ENCODE results near the gene GALNT14.

GALNT14 gene

GRCh38 chr2:31054842-31055388, 83.3 kb downstream of the GALNT14 start:
- no peak for DNase-seq (ENCODE audit: low spot score)

GRCh38 chr2:31053929-31054782, 84.1 kb downstream of the GALNT14 start:
- no peak for DNase-seq (ENCODE audit: low spot score)

- DNase-seq (ENCODE audit: low spot score) = no peak
Observed at GRCh38 chr2:31052284-31052683, 86.0 kb downstream of the GALNT14 start.

- no peak for DNase-seq (ENCODE audit: low spot score)
Observed at GRCh38 chr2:31051258-31052140, 86.7 kb downstream of the GALNT14 start.

GRCh38 chr2:31049916-31050588, 88.2 kb downstream of the GALNT14 start:
- DNase-seq (ENCODE audit: low spot score) = no peak

- no peak for DNase-seq (ENCODE audit: low spot score)
Observed at GRCh38 chr2:31049264-31049663, 89.0 kb downstream of the GALNT14 start.

- no peak for DNase-seq (ENCODE audit: low spot score)
Observed at GRCh38 chr2:31047599-31047998, 90.6 kb downstream of the GALNT14 start.

- no peak for DNase-seq (ENCODE audit: low spot score)
Observed at GRCh38 chr2:31038385-31038784, 99.9 kb downstream of the GALNT14 start.

GRCh38 chr2:31037058-31037457, 101.2 kb downstream of the GALNT14 start:
- no peak for DNase-seq (ENCODE audit: low spot score)

GRCh38 chr2:31033032-31033431, 105.2 kb downstream of the GALNT14 start:
- DNase-seq (ENCODE audit: low spot score) = no peak

GRCh38 chr2:31032475-31032874, 105.8 kb downstream of the GALNT14 start:
- DNase-seq (ENCODE audit: low spot score) = no peak

GRCh38 chr2:31031132-31031706, 107.0 kb downstream of the GALNT14 start:
- no peak for DNase-seq (ENCODE audit: low spot score)

GRCh38 chr2:31028417-31028816, 109.8 kb downstream of the GALNT14 start:
- DNase-seq (ENCODE audit: low spot score) = no peak

GRCh38 chr2:31027549-31027948, 110.7 kb downstream of the GALNT14 start:
- no peak for DNase-seq (ENCODE audit: low spot score)

GRCh38 chr2:31023541-31023940, 114.7 kb downstream of the GALNT14 start:
- no peak for DNase-seq (ENCODE audit: low spot score)

GRCh38 chr2:31020713-31021112, 117.5 kb downstream of the GALNT14 start:
- no peak for DNase-seq (ENCODE audit: low spot score)

GRCh38 chr2:31018280-31018679, 120.0 kb downstream of the GALNT14 start:
- no peak for DNase-seq (ENCODE audit: low spot score)

GRCh38 chr2:31016648-31017047, 121.6 kb downstream of the GALNT14 start:
- DNase-seq (ENCODE audit: low spot score) = no peak

GRCh38 chr2:31014516-31014915, 123.7 kb downstream of the GALNT14 start:
- no peak for DNase-seq (ENCODE audit: low spot score)

- DNase-seq (ENCODE audit: low spot score) = no peak
Observed at GRCh38 chr2:31013301-31013700, 124.9 kb downstream of the GALNT14 start.

GRCh38 chr2:31012406-31012805, 125.8 kb downstream of the GALNT14 start:
- no peak for DNase-seq (ENCODE audit: low spot score)

- no peak for DNase-seq (ENCODE audit: low spot score)
Observed at GRCh38 chr2:31011587-31011986, 126.7 kb downstream of the GALNT14 start.

All from AG20443 (cell line).